ENCODE measurements around the gene SYNDIG1L.

SYNDIG1L gene

DNA sequence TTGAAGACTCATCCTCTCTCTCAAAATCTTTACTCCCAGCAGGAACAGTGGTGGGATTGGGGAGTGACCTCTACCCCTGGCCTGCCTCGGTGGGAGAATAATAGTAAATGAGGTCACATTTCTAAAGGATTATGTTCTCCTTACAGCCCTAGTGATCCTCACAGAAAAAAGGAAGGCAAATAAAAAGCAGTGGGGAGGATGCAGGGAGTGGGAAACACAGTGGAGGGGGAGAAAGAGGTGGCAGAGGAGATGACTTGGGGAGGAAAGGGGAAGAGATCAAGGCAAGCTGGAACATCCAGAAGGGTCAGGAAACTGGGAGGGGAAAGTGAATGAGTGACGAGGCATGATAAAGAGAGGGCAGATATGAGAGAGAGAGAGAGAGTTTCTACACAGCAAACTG is 8.3 kb upstream of the SYNDIG1L start:
- H3K4me3 ChIP-seq (ENCODE audit: low read depth, low read length), result no peak overlapping the region
- DNase-seq (ENCODE audit: low read depth), result no peak

DNA sequence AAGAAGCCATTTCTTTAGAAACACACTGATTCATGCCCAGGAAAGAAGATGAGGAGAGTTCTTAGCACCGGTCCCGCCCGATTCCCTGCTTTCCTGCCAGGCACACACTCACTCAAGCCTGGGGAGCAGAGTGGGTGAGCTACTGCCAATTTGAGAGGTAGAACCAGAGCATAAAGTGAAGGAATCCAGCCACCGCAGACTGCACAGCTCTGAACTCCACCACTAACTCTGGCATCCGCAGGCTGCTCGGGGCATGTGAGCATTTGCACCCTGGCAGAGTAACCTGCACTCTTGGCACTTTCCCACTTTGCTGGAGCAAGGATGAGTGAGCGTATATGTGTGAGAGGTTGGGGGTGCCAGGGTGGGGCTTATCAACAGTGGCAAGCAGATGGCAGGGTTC is 4.0 kb upstream of the SYNDIG1L start:
- TF ChIP-seq, protein P1, sequence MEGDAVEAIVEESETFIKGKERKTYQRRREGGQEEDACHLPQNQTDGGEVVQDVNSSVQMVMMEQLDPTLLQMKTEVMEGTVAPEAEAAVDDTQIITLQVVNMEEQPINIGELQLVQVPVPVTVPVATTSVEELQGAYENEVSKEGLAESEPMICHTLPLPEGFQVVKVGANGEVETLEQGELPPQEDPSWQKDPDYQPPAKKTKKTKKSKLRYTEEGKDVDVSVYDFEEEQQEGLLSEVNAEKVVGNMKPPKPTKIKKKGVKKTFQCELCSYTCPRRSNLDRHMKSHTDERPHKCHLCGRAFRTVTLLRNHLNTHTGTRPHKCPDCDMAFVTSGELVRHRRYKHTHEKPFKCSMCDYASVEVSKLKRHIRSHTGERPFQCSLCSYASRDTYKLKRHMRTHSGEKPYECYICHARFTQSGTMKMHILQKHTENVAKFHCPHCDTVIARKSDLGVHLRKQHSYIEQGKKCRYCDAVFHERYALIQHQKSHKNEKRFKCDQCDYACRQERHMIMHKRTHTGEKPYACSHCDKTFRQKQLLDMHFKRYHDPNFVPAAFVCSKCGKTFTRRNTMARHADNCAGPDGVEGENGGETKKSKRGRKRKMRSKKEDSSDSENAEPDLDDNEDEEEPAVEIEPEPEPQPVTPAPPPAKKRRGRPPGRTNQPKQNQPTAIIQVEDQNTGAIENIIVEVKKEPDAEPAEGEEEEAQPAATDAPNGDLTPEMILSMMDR (conservative IDR thresholded peaks at IDR 0.05; ENCODE audit: low read depth, low read length), result no peak
- DNase-seq (ENCODE audit: low read depth), result no peak
- no peak overlapping the region for H3K4me3 ChIP-seq (ENCODE audit: low read depth, low read length)

More for the DNA sequence above, 8.3 kb upstream of the SYNDIG1L start:
- TF ChIP-seq, protein P1 (conservative IDR thresholded peaks at IDR 0.05; ENCODE audit: low read depth, low read length), result no peak

DNA sequence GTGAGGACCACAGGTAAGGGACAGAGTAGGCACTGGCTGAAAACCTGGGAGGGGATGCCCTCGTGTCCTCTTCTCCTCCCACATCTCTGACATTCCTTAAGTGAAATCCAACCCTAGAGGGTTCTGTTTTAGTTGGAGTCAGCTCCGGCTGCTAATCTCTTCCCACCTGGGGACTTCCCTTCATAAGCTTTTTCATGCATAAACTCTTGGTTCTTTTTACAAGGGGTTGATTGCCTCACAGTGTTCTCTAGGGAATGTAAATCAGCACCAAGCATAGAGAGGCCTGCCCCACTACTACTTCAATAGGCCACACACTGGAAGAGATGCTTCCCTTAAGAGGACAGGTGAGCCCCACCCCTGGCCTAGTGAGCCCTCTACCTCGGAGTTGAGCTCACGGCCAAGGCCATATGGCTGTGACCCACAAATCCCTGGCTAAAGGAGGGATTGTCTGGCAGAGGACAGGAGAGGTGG is 3.2 kb upstream of the SYNDIG1L start:
- TF ChIP-seq, protein P1 (conservative IDR thresholded peaks at IDR 0.05; ENCODE audit: low read depth, low read length), result no peak
- no peak for DNase-seq (ENCODE audit: low read depth)
- no peak overlapping the region for H3K4me3 ChIP-seq (ENCODE audit: low read depth, low read length)

DNA sequence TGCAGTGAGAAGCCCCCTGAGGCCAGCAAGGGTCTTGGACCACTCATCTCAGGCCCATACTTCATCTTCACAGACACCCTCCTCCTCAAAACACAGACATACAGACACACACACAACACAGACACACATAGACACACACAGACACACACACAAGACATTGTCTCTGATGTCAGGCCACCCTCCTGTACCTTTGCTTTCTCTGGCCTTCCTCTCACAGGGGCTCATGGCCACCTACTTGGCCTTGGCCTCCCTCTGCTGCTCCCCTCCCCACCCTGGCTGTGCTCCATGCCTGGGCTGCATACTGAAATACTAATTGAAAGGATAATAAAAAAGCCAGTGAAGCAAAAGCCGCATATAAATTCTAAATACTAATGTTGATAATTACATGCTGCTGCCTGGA is 1.6 kb upstream of the SYNDIG1L start:
- no peak for DNase-seq (ENCODE audit: low read depth)
- no peak overlapping the region for H3K4me3 ChIP-seq (ENCODE audit: low read depth, low read length)
- TF ChIP-seq, protein P1 (conservative IDR thresholded peaks at IDR 0.05; ENCODE audit: low read depth, low read length), result no peak

DNA sequence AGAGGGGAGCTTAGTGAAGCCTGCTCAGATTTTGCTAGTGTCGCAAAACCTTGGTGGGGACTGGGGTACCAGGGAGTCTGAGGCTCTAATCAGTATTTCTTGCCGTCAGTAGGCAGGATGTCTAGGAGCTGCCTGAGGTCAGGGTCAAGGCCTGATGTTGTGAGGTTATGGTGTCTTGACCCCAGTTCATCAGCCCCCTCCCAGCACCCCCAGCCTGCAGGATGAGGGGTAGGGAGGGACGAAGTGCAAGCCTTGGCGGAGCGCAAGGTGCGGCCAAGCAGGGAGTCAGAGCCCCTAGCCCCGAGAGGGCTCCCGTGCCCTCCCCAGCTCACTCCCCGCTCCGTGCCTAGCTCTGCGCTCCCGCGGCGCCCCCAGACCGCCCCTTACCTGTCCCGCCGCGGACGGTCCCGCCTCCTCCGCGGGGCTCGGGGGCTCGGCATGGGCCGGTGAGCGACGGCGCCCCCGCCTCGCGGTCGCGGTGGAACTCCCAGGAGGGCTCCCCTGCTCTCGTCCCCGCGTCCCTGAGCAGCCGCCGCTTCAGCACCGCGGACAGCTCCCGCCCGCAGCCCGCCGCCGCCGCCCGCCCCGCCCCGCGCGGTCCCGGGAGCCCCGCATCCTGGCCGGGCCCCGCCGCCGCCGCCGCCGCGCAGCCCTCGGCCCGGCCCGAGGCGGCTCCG is 347 bp downstream of the SYNDIG1L start:
- TF ChIP-seq, protein P1 (conservative IDR thresholded peaks at IDR 0.05; ENCODE audit: low read depth, low read length), result no peak
- H3K4me3 ChIP-seq (ENCODE audit: low read depth, low read length), result no peak overlapping the region
- no peak for DNase-seq (ENCODE audit: low read depth)

DNA sequence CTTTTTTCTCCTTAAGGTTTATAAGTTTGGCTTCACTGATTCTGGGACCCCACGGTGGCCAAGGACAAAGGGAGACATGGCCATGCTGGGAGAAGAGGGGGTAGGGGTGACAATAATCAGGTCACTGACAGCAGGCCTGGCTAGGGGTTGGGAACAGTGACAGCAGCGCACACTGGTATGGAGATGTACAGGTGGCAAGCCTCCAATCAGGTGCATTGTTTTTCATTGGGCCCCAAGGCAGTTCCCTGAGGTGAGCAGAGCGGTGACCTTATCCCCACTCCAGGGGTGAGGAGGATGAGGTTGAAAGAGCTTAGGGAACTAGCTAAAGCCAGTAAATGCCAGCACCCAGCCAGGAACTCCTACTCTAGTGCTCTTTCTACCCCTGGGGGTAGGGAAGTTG is 1.4 kb downstream of the SYNDIG1L start:
- TF ChIP-seq, protein P1 (conservative IDR thresholded peaks at IDR 0.05; ENCODE audit: low read depth, low read length), result no peak
- H3K4me3 ChIP-seq (ENCODE audit: low read depth, low read length), result no peak overlapping the region

DNA sequence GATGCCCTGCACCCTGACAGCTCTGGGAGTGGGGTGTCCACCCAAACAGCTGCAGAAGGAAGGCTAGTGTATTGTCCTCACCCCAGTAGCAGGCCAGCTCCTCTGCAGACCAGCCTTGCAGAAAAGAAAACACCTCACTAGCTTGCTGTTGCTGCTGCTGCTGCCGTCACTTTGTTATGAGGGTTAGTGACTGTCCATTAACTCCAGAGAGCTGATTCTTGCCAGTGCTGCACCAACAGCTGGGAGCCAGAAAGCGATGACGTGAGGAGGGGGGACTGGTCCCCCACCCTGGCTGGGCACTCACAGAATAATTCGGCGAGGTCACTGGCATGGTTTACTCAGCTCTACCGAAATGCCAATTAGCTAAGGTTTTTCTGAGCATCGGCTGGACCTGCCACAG is 2.8 kb downstream of the SYNDIG1L start:
- TF ChIP-seq, protein P1 (conservative IDR thresholded peaks at IDR 0.05; ENCODE audit: low read depth, low read length), result no peak
- DNase-seq (ENCODE audit: low read depth), result no peak
- no peak overlapping the region for H3K4me3 ChIP-seq (ENCODE audit: low read depth, low read length)

More for the DNA sequence above, 1.4 kb downstream of the SYNDIG1L start:
- no peak for DNase-seq (ENCODE audit: low read depth)
